GM06990 (cell line): ENCODE measurements around the gene ASTE1.

Experiments
- DNase-seq: peaks from one replicate; pipeline ENCODE4 v3.0.0-alpha.2; 2011; ENCODE audit not compliant: insufficient read length; ENCODE audit errors: extremely low read depth
- H3K27me3 ChIP-seq: replicated peaks from 2 replicates; pipeline ENCODE4 v1.6.0; 2011; ENCODE audit warnings: low read length; ENCODE audit not compliant: control insufficient read depth, insufficient read depth
- H3K36me3 ChIP-seq: 2 replicates; pipeline ENCODE4 v1.5.1; 2011; ENCODE audit warnings: low read length; ENCODE audit not compliant: control insufficient read depth, insufficient read depth
- H3K4me3 ChIP-seq: replicated peaks from 2 replicates; pipeline ENCODE4 v1.5.1; 2011; ENCODE audit warnings: low read depth, mild to moderate bottlenecking, control low read depth, low read length
- CTCF ChIP-seq: IDR thresholded peaks from 2 replicates; pipeline ENCODE4 v1.5.1; 2011; ENCODE audit warnings: low read length, control low read depth, mild to moderate bottlenecking, inconsistent platforms; ENCODE audit not compliant: insufficient read depth, poor library complexity, severe bottlenecking

ASTE1 gene

GRCh38 chr3:131025539-131025938, 1.1 kb downstream of the ASTE1 start:
- no peak for TF ChIP-seq CTCF
- no peaks in the 10 kb centered on the region for H3K27me3 ChIP-seq
- peak overlapping the region; percentile 93 for H3K4me3 ChIP-seq
- DNase-seq, result no peak
- H3K36me3 ChIP-seq, result no peaks in the 10 kb centered on the region; the same call in 1 of the 2 replicates

GRCh38 chr3:131020122-131020693, 6.4 kb downstream of the ASTE1 start:
- DNase-seq, result no peak
- Histone ChIP-seq H3K27me3 (no peaks in the 10 kb centered on the region), H3K4me3 (no peak overlapping the region), H3K36me3 (peaks cover 2% of the 10 kb centered on the region)
- no peak for TF ChIP-seq CTCF

GRCh38 chr3:131018970-131019369, 7.7 kb downstream of the ASTE1 start:
- TF ChIP-seq CTCF, result no peak
- no peak for DNase-seq
- Histone ChIP-seq H3K27me3 (no peaks in the 10 kb centered on the region), H3K4me3 (no peak overlapping the region), H3K36me3 (peaks cover 2% of the 10 kb centered on the region)

GRCh38 chr3:131009698-131010097, 16.9 kb downstream of the ASTE1 start:
- Histone ChIP-seq H3K36me3 (peaks cover 4% of the 10 kb centered on the region), H3K4me3 (no peak overlapping the region), H3K27me3 (no peaks in the 10 kb centered on the region)
- TF ChIP-seq CTCF, result no peak
- no peak for DNase-seq

GRCh38 chr3:131008326-131008725, 18.3 kb downstream of the ASTE1 start:
- H3K4me3 ChIP-seq, result no peak overlapping the region
- no peak for DNase-seq
- no peak for TF ChIP-seq CTCF
- H3K36me3 ChIP-seq, result peaks cover 4% of the 10 kb centered on the region
- H3K27me3 ChIP-seq, result no peaks in the 10 kb centered on the region

- Histone ChIP-seq H3K36me3 (peaks cover 4% of the 10 kb centered on the region), H3K4me3 (no peak overlapping the region), H3K27me3 (no peaks in the 10 kb centered on the region)
- TF ChIP-seq CTCF, result no peak
- DNase-seq, result no peak
Measured at GRCh38 chr3:131007782-131008181, 18.8 kb downstream of the ASTE1 start.
